Measurements from ENCODE around the gene LAMA2. TPM values are rescaled to one million over a fixed set of nuclear protein-coding genes. Genes with fewer than 3 reads are reported as not detected.

LAMA2 gene
- polyA plus RNA-seq, 1 of the 3 experiments (the other 2 are of a cell fraction), result 0.92 TPM

GRCh38 chr6:129280749-129281148, 397.8 kb downstream of the LAMA2 start:
- Histone ChIP-seq H3K27ac (ENCODE audit: low read depth in 2 of 2, low read length in 1 of 2) (no peak overlapping the region), H3K79me2 (ENCODE audit: insufficient read depth) (no peaks in the 10 kb centered on the region), H3K4me3 (ENCODE audit: low read depth in 2 of 2, low read length in 1 of 2) (no peak overlapping the region), H3K36me3 (replicated peaks in 1 of 2; ENCODE audit: control insufficient read depth in 1 of 2, insufficient read depth in 2 of 2, low read length in 1 of 2) (no peaks in the 10 kb centered on the region), H3K4me1 (ENCODE audit: control insufficient read depth in 1 of 2, insufficient read depth in 2 of 2, low read depth in 1 of 2, low read length in 1 of 2) (no peaks in the 10 kb centered on the region), H2AFZ (ENCODE audit: low read depth) (no peak overlapping the region), H3F3A (replicated peaks; ENCODE audit: insufficient read depth) (no peaks in the 10 kb centered on the region), H4K20me1 (ENCODE audit: insufficient read depth) (no peaks in the 10 kb centered on the region), H3K9ac (no peak overlapping the region), H3K4me2 (no peak overlapping the region), H3K9me2 (no peaks in the 10 kb centered on the region), H3K27me3 (ENCODE audit: insufficient read depth) (peaks cover 26% of the 10 kb centered on the region), H3K9me3 (no peaks in the 10 kb centered on the region)
- no peak for TF ChIP-seq TCF12 (IDR thresholded peaks at IDR 0.05)
- TF ChIP-seq, protein P1, sequence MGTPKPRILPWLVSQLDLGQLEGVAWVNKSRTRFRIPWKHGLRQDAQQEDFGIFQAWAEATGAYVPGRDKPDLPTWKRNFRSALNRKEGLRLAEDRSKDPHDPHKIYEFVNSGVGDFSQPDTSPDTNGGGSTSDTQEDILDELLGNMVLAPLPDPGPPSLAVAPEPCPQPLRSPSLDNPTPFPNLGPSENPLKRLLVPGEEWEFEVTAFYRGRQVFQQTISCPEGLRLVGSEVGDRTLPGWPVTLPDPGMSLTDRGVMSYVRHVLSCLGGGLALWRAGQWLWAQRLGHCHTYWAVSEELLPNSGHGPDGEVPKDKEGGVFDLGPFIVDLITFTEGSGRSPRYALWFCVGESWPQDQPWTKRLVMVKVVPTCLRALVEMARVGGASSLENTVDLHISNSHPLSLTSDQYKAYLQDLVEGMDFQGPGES (IDR thresholded peaks at IDR 0.05; ENCODE audit: low read depth, low read length), result no peak
- no peak for TF ChIP-seq SMC3 (IDR thresholded peaks at IDR 0.05; ENCODE audit: low read depth, low read length)
- TF ChIP-seq EZH2phosphoT487 (IDR thresholded peaks at IDR 0.05; ENCODE audit: borderline replicate concordance, low read depth), result no peak
- no peak for TF ChIP-seq RXRA (IDR thresholded peaks at IDR 0.05; ENCODE audit: borderline replicate concordance, low read depth)
- no peak for TF ChIP-seq RFX5 (IDR thresholded peaks at IDR 0.05; ENCODE audit: low read length)
- TF ChIP-seq SIN3A (IDR thresholded peaks at IDR 0.05; ENCODE audit: borderline replicate concordance, low read depth, low read length), result no peak
- no peak for TF ChIP-seq EP300 (IDR thresholded peaks at IDR 0.05; ENCODE audit: borderline replicate concordance in 1 of 2, low read depth in 1 of 2, low read length in 1 of 2)
- no peak for TF ChIP-seq YY1 (IDR thresholded peaks at IDR 0.05; ENCODE audit: low read depth)
- TF ChIP-seq TAF1 (IDR thresholded peaks at IDR 0.05; ENCODE audit: borderline replicate concordance, low read depth, low read length), result no peak
- TF ChIP-seq, protein P2, sequence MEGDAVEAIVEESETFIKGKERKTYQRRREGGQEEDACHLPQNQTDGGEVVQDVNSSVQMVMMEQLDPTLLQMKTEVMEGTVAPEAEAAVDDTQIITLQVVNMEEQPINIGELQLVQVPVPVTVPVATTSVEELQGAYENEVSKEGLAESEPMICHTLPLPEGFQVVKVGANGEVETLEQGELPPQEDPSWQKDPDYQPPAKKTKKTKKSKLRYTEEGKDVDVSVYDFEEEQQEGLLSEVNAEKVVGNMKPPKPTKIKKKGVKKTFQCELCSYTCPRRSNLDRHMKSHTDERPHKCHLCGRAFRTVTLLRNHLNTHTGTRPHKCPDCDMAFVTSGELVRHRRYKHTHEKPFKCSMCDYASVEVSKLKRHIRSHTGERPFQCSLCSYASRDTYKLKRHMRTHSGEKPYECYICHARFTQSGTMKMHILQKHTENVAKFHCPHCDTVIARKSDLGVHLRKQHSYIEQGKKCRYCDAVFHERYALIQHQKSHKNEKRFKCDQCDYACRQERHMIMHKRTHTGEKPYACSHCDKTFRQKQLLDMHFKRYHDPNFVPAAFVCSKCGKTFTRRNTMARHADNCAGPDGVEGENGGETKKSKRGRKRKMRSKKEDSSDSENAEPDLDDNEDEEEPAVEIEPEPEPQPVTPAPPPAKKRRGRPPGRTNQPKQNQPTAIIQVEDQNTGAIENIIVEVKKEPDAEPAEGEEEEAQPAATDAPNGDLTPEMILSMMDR (IDR thresholded peaks at IDR 0.05), result no peak
- POLR2A ChIA-PET, result no interaction called here
- CTCF ChIA-PET, result no interaction called here
- no peak for DNase-seq
- WGBS (ENCODE audit: low lambda C conversion rate), result 0% methylated on average over 1 of the region's 1 CpG

- H3K9me3 ChIP-seq, result no peaks in the 10 kb centered on the region
- no peaks in the 10 kb centered on the region for H4K20me1 ChIP-seq (ENCODE audit: insufficient read depth)
- TF ChIP-seq GABPA (IDR thresholded peaks at IDR 0.05; ENCODE audit: low read depth) (no peak), JUND (IDR thresholded peaks at IDR 0.05) (no peak), YY1 (IDR thresholded peaks at IDR 0.05; ENCODE audit: low read depth) (no peak), RCOR1 (IDR thresholded peaks at IDR 0.05; ENCODE audit: low read length) (no peak), ELF1 (IDR thresholded peaks at IDR 0.05) (no peak), MXI1 (IDR thresholded peaks at IDR 0.05; ENCODE audit: low read depth, low read length) (no peak), SIN3A (IDR thresholded peaks at IDR 0.05; ENCODE audit: borderline replicate concordance, low read depth, low read length) (no peak), EP300 (IDR thresholded peaks at IDR 0.05; ENCODE audit: borderline replicate concordance in 1 of 2, low read depth in 1 of 2, low read length in 1 of 2) (no peak), GATA2 (CRISPR knock-in tag; IDR thresholded peaks at IDR 0.05) (no peak), NRF1 (IDR thresholded peaks at IDR 0.05; ENCODE audit: low read depth, low read length) (no peak), FOXJ3 (CRISPR knock-in tag; IDR thresholded peaks at IDR 0.05) (no peak), SMC3 (IDR thresholded peaks at IDR 0.05; ENCODE audit: low read depth, low read length) (no peak)
- TF ChIP-seq, protein P1 (IDR thresholded peaks at IDR 0.05; ENCODE audit: low read depth, low read length), result no peak
- POLR2A ChIA-PET, result no interaction called here
- no peak overlapping the region for H2AFZ ChIP-seq (ENCODE audit: low read depth)
- no peak overlapping the region for H3K4me2 ChIP-seq
- H3K27ac ChIP-seq (ENCODE audit: low read depth in 2 of 2, low read length in 1 of 2), result no peak overlapping the region
- no peak overlapping the region for H3K4me3 ChIP-seq (ENCODE audit: low read depth in 2 of 2, low read length in 1 of 2)
- no peaks in the 10 kb centered on the region for H3K79me2 ChIP-seq (ENCODE audit: insufficient read depth)
- peaks cover 26% of the 10 kb centered on the region for H3K27me3 ChIP-seq (ENCODE audit: insufficient read depth)
- no peaks in the 10 kb centered on the region for H3F3A ChIP-seq (replicated peaks; ENCODE audit: insufficient read depth)
- CTCF ChIA-PET, result no interaction called here
- DNase-seq, result no peak
- no peaks in the 10 kb centered on the region for H3K36me3 ChIP-seq (replicated peaks in 1 of 2; ENCODE audit: control insufficient read depth in 1 of 2, insufficient read depth in 2 of 2, low read length in 1 of 2)
- H3K9me2 ChIP-seq, result no peaks in the 10 kb centered on the region
- no peaks in the 10 kb centered on the region for H3K4me1 ChIP-seq (ENCODE audit: control insufficient read depth in 1 of 2, insufficient read depth in 2 of 2, low read depth in 1 of 2, low read length in 1 of 2)
- H3K9ac ChIP-seq, result no peak overlapping the region
Observed at GRCh38 chr6:129281168-129281796, 398.3 kb downstream of the LAMA2 start.

Measured in SK-N-SH (cell line).